H1 (cell line): Measurements from ENCODE around the gene SEMA3D. TPM values are rescaled to one million over a fixed set of nuclear protein-coding genes. Genes with fewer than 3 reads are reported as not detected.

Experiments used
- CTCF ChIA-PET: fragments of 300-600 bp; sonication (Branson Sonifier 250); formaldehyde crosslinking; loops from one replicate; lab custom pipeline; 2021; ENCODE audit not compliant: partially characterized antibody; lab: Charles Lee
- POLR2A ChIA-PET: fragments of 300-600 bp; sonication (Branson Sonifier 250); formaldehyde crosslinking; loops from one replicate; lab custom pipeline; 2021; ENCODE audit warnings: inconsistent platforms; ENCODE audit not compliant: partially characterized antibody; lab: Charles Lee
- DNase-seq, 2 experiments: peaks; one replicate each; pipeline versions ENCODE4 v3.0.0 to v3.0.0-alpha.2; 2010 to 2022; ENCODE audit warnings: low spot score in 2 of 2, low read depth in 1 of 2, mixed read lengths in 1 of 2
- FAIRE-seq: peaks from 2 replicates; lab custom pipeline; 2011; peaks lifted over from hg19 to GRCh38; lab: Jason Lieb, UNC
- H2AFZ ChIP-seq: 2 replicates; pipeline ENCODE4 v1.8.1; 2012; ENCODE audit warnings: low read length, inconsistent platforms
- H2AK5ac ChIP-seq: 2 replicates; pipeline ENCODE4 v1.6.1; 2013; ENCODE audit warnings: low read depth, low read length
- H2BK120ac ChIP-seq: replicated peaks from 2 replicates; pipeline ENCODE3; 2013; ENCODE audit warnings: low read depth, low read length, inconsistent platforms
- H2BK12ac ChIP-seq: 2 replicates; pipeline ENCODE4 v1.6.1; 2013; ENCODE audit warnings: low read depth, low read length
- H2BK15ac ChIP-seq: 2 replicates; pipeline ENCODE4 v1.6.1; 2013; ENCODE audit warnings: low read length
- H2BK20ac ChIP-seq: 2 replicates; pipeline ENCODE4 v1.6.1; 2013; ENCODE audit warnings: low read length
- H2BK5ac ChIP-seq: 2 replicates; pipeline ENCODE4 v1.6.1; 2013; ENCODE audit warnings: low read depth, low read length
- H3K14ac ChIP-seq: 2 replicates; pipeline ENCODE4 v1.6.1; 2013; ENCODE audit warnings: inconsistent platforms; ENCODE audit not compliant: insufficient read length
- H3K18ac ChIP-seq: 2 replicates; pipeline ENCODE4 v1.6.1; 2013; ENCODE audit warnings: low read length; ENCODE audit errors: extremely low read depth
- H3K23ac ChIP-seq: 2 replicates; pipeline ENCODE4 v1.6.1; 2013; ENCODE audit warnings: inconsistent platforms; ENCODE audit not compliant: insufficient read length
- H3K23me2 ChIP-seq: 2 replicates; pipeline ENCODE4 v1.6.1; 2013; ENCODE audit warnings: low read depth, low read length
- H3K27ac ChIP-seq: 2 replicates; pipeline ENCODE4 v1.6.1; 2011; ENCODE audit warnings: low read depth, low read length, inconsistent platforms
- H3K27me3 ChIP-seq, 4 experiments: replicated peaks in 1 of 4; 1 replicate in 1 of 4; 2 replicates in 3 of 4; pipeline versions ENCODE4 v1.6.1 to v1.8.1; 2011 to 2013; ENCODE audit warnings: low read length in 3 of 4, mild to moderate bottlenecking in 3 of 4, inconsistent platforms in 2 of 4, mixed read lengths in 2 of 4, moderate library complexity in 1 of 4; ENCODE audit not compliant: control insufficient read depth in 3 of 4, insufficient read depth in 3 of 4; ENCODE audit errors: extremely low read depth in 1 of 4
- H3K36me3 ChIP-seq, 4 experiments: 2 replicates each; pipeline versions ENCODE4 v1.6.1 to v1.8.1; 2011 to 2013; ENCODE audit warnings: mild to moderate bottlenecking in 4 of 4, low read length in 3 of 4, moderate library complexity in 2 of 4, control low read depth in 1 of 4, inconsistent platforms in 1 of 4; ENCODE audit not compliant: insufficient read depth in 4 of 4, control insufficient read depth in 2 of 4
- H3K4ac ChIP-seq: replicated peaks from 2 replicates; pipeline ENCODE3; 2013; ENCODE audit warnings: low read length, low read depth, mixed read lengths, inconsistent platforms; ENCODE audit not compliant: insufficient read length
- H3K4me1 ChIP-seq, 4 experiments: replicated peaks in 1 of 4; 1 replicate in 1 of 4; 2 replicates in 3 of 4; pipeline versions ENCODE4 v1.6.1 to v1.8.1; 2011 to 2013; ENCODE audit warnings: low read length in 3 of 4, inconsistent platforms in 2 of 4, mixed read lengths in 1 of 4; ENCODE audit not compliant: insufficient read depth in 4 of 4, control insufficient read depth in 3 of 4
- H3K4me2 ChIP-seq, 2 experiments: 2 replicates each; pipeline versions ENCODE4 v1.6.1 to v1.8.1; 2011 to 2013; ENCODE audit warnings: low read depth in 2 of 2, low read length in 2 of 2, control low read depth in 1 of 2, inconsistent platforms in 1 of 2, mild to moderate bottlenecking in 1 of 2; ENCODE audit not compliant: insufficient read depth in 1 of 2
- H3K4me3 ChIP-seq, 4 experiments: fragments of 200-600, 300-600 bp in 1 of 4; sonication (generic), shearing (Covaris generic), sonication (Bioruptor Twin) in 1 of 4; 2 replicates each; pipeline versions ENCODE4 v1.5.1 to v1.8.1; 2011 to 2016; ENCODE audit warnings: low read length in 4 of 4, low read depth in 3 of 4, control low read depth in 2 of 4, inconsistent platforms in 2 of 4, mild to moderate bottlenecking in 2 of 4, mixed read lengths in 1 of 4, moderate library complexity in 1 of 4; ENCODE audit not compliant: insufficient read depth in 2 of 4; ENCODE audit errors: extremely low read depth in 1 of 4
- H3K56ac ChIP-seq: replicated peaks from 2 replicates; pipeline ENCODE3; 2013; ENCODE audit warnings: low read depth, mild to moderate bottlenecking, mixed read lengths, low read length, inconsistent platforms; ENCODE audit not compliant: insufficient read length
- H3K79me1 ChIP-seq: 2 replicates; pipeline ENCODE4 v1.6.1; 2013; ENCODE audit warnings: low read depth, low read length, control low read depth
- H3K79me2 ChIP-seq, 2 experiments: 2 replicates each; pipeline versions ENCODE4 v1.6.1 to v1.8.1; 2012 to 2013; ENCODE audit warnings: low read length in 2 of 2, mild to moderate bottlenecking in 2 of 2, inconsistent platforms in 1 of 2; ENCODE audit not compliant: insufficient read depth in 2 of 2, control insufficient read depth in 1 of 2
- H3K9ac ChIP-seq, 4 experiments: replicated peaks in 1 of 4; 1 replicate in 1 of 4; 2 replicates in 3 of 4; pipeline versions ENCODE4 v1.6.1 to v1.8.1; 2011 to 2013; ENCODE audit warnings: low read depth in 3 of 4, low read length in 3 of 4, control low read depth in 2 of 4, mild to moderate bottlenecking in 2 of 4, moderate library complexity in 2 of 4, inconsistent platforms in 1 of 4; ENCODE audit errors: extremely low read depth in 1 of 4
- H3K9me3 ChIP-seq, 2 experiments: 2 replicates each; pipeline versions ENCODE4 v1.6.1 to v1.8.1; 2012 to 2013; ENCODE audit warnings: mild to moderate bottlenecking in 2 of 2, moderate library complexity in 2 of 2, control low read depth in 1 of 2, inconsistent platforms in 1 of 2, low read depth in 1 of 2, low read length in 1 of 2, mixed read lengths in 1 of 2; ENCODE audit not compliant: insufficient read depth in 2 of 2
- H4K20me1 ChIP-seq, 2 experiments: replicated peaks in 1 of 2; 2 replicates each; pipeline versions ENCODE3 to v1.8.1; 2011 to 2013; ENCODE audit warnings: inconsistent platforms in 2 of 2, low read length in 2 of 2, mild to moderate bottlenecking in 1 of 2; ENCODE audit not compliant: insufficient read depth in 2 of 2, control insufficient read depth in 1 of 2
- H4K5ac ChIP-seq: 2 replicates; pipeline ENCODE4 v1.6.1; 2013; ENCODE audit warnings: low read length, low read depth, mixed read lengths, inconsistent platforms; ENCODE audit not compliant: insufficient read length
- H4K8ac ChIP-seq: 2 replicates; pipeline ENCODE4 v1.8.0; 2013; ENCODE audit warnings: mild to moderate bottlenecking, moderate library complexity, low read length, inconsistent platforms; ENCODE audit not compliant: insufficient read depth; ENCODE audit errors: extremely low read depth
- H4K91ac ChIP-seq: replicated peaks from 2 replicates; pipeline ENCODE3; 2013; ENCODE audit warnings: low read length, mixed read lengths, inconsistent platforms; ENCODE audit not compliant: insufficient read length
- CTBP2 ChIP-seq: IDR thresholded peaks from 2 replicates; pipeline ENCODE4 v1.7.0; 2011; ENCODE audit warnings: borderline replicate concordance, mild to moderate bottlenecking, moderate library complexity, mixed read lengths, low read length; ENCODE audit not compliant: insufficient read depth, insufficient read length
- E2F6 ChIP-seq: IDR thresholded peaks from 2 replicates; pipeline ENCODE4 v1.6.1; 2012; ENCODE audit warnings: inconsistent platforms
- EP300 ChIP-seq, 2 experiments: IDR thresholded peaks; 1 replicate in 1 of 2; 2 replicates in 1 of 2; pipeline ENCODE4 v1.6.1; 2011 to 2012; ENCODE audit warnings: low read depth in 2 of 2, low read length in 2 of 2, mild to moderate bottlenecking in 2 of 2, borderline replicate concordance in 1 of 2, inconsistent platforms in 1 of 2, moderate library complexity in 1 of 2
- NANOG ChIP-seq: IDR thresholded peaks from 2 replicates; pipeline ENCODE4 v1.6.1; 2011; ENCODE audit warnings: low read length, low read depth, mild to moderate bottlenecking, inconsistent platforms; ENCODE audit not compliant: insufficient read depth, poor library complexity, severe bottlenecking
- SAP30 ChIP-seq: fragments of 300-600 bp; sonication (generic); IDR thresholded peaks from 2 replicates; pipeline ENCODE4 v1.7.1; 2012; ENCODE audit warnings: low read length, moderate library complexity, mild to moderate bottlenecking, inconsistent platforms; ENCODE audit not compliant: insufficient read depth, insufficient replicate concordance
- SIRT6 ChIP-seq: IDR thresholded peaks from one replicate; pipeline ENCODE4 v1.7.1; 2012; ENCODE audit warnings: low read length, inconsistent platforms
- TEAD4 ChIP-seq: IDR thresholded peaks from 2 replicates; pipeline ENCODE4 v1.6.1; 2012; ENCODE audit warnings: low read depth, low read length, inconsistent platforms, mixed read lengths
- USF2 ChIP-seq: IDR thresholded peaks from 2 replicates; pipeline ENCODE4 v1.6.1; 2011; ENCODE audit warnings: low read length, improper control_type of control experiment
- ZNF274 ChIP-seq: IDR thresholded peaks from 2 replicates; pipeline ENCODE4 v1.7.0; 2012; ENCODE audit warnings: low read length, borderline replicate concordance; ENCODE audit errors: extremely low read depth
- WGBS, 2 experiments: shearing (Covaris generic) in 1 of 2; methylation state at CpG; one replicate each; pipeline versions ENCODE4 v1.1.6 to v1.1.7; 2013 to 2015; ENCODE audit warnings: low lambda C conversion rate in 2 of 2, mixed read lengths in 2 of 2, inconsistent platforms in 1 of 2, low coverage in 1 of 2, missing lambda C conversion rate in 1 of 2; ENCODE audit not compliant: insufficient replicate concordance in 2 of 2, insufficient coverage in 1 of 2, insufficient read length in 1 of 2; ENCODE audit errors: extremely low coverage in 1 of 2, missing lambda C conversion rate in 1 of 2; 5-methylcytosine and 5-hydroxymethylcytosine counted together
- polyA plus RNA-seq, 7 experiments: library from polyadenylated mRNA; depleted of rRNA in 3 of 7; stranded (reverse) in 5 of 7; unstranded in 2 of 7; fragments of >200 nt in 5 of 7; fragments of 200-250 nt in 2 of 7; gene quantifications; 1 replicate in 5 of 7; 2 replicates in 1 of 7; 4 replicates in 1 of 7; pipeline versions ENCODE4 v1.2.1 to v1.2.3, GENCODE V29; 2011 to 2013; ENCODE audit warnings: missing spikeins in 2 of 7, mixed read lengths in 2 of 7
- total RNA-seq: library from RNA; stranded (reverse); fragmentation: NEBNext Ultra II Directional; extraction: Animal tissue kit (Norgen Biotek cat#: 25700); gene quantifications from 2 replicates; pipeline ENCODE4 v1.2.1, GENCODE V29; 2021

Gene SEMA3D
- total and polyA plus RNA-seq, 2 of the 8 experiments (the other 6 are each of a cell fraction or from before 2014, with no cell fraction given), result 1.6 to 3.5 TPM

GRCh38 chr7:85217085-85217484 is 30.2 kb upstream of the SEMA3D start:
- H3K79me2 ChIP-seq, result no peaks in the 10 kb centered on the region
- TF ChIP-seq CTBP2 (no peak), ZNF274 (no peak), SAP30 (no peak), E2F6 (no peak), USF2 (no peak), TEAD4 (no peak), SIRT6 (no peak), NANOG (no peak), EP300 (IDR thresholded peaks at IDR 0.05; ENCODE audit: borderline replicate concordance in 1 of 2, low read depth in 2 of 2, low read length in 2 of 2) (no peak)
- H3K4me2 ChIP-seq, result no peak overlapping the region
- H3K14ac ChIP-seq, result no peak overlapping the region
- CTCF ChIA-PET, result no interaction called here
- H3K27ac ChIP-seq, result no peak overlapping the region
- H3K4me3 ChIP-seq, result no peak overlapping the region
- H2BK20ac ChIP-seq, result no peak overlapping the region
- H3K9me3 ChIP-seq, result no peaks in the 10 kb centered on the region
- H2BK15ac ChIP-seq, result no peak overlapping the region
- no peaks in the 10 kb centered on the region for H3K27me3 ChIP-seq
- H3K79me1 ChIP-seq, result no peaks in the 10 kb centered on the region
- H2BK12ac ChIP-seq, result no peak overlapping the region
- H3K4ac ChIP-seq, result no peak overlapping the region
- no peak overlapping the region for H4K5ac ChIP-seq
- H3K56ac ChIP-seq, result no peak overlapping the region
- POLR2A ChIA-PET, result no interaction called here
- no peak overlapping the region for H4K8ac ChIP-seq
- WGBS, 2 experiments, result 93% methylated on average over 2 of the region's 2 CpGs; no CpG with 5 or more reads in 1 of the 2 experiments
- no peaks in the 10 kb centered on the region for H4K20me1 ChIP-seq
- H2BK120ac ChIP-seq, result no peak overlapping the region
- no peak overlapping the region for H2AK5ac ChIP-seq
- FAIRE-seq (no peak), DNase-seq (no peak)
- no peak overlapping the region for H3K9ac ChIP-seq
- no peaks in the 10 kb centered on the region for H3K36me3 ChIP-seq
- H2AFZ ChIP-seq, result no peak overlapping the region
- H2BK5ac ChIP-seq, result no peak overlapping the region
- H3K4me1 ChIP-seq, result no peaks in the 10 kb centered on the region
- no peak overlapping the region for H3K18ac ChIP-seq
- no peak overlapping the region for H3K23ac ChIP-seq
- H4K91ac ChIP-seq, result no peak overlapping the region
- no peaks in the 10 kb centered on the region for H3K23me2 ChIP-seq
